Activated naive CD8-positive, alpha-beta T cell treated with anti-CD3 and anti-CD28 coated beads for 36 hours (primary cell): ENCODE results near the gene LIPM. TPM values are rescaled to one million over a fixed set of nuclear protein-coding genes. Genes with fewer than 3 reads are reported as not detected.

ENCODE experiments used
- DNase-seq: peaks from one replicate; pipeline ENCODE4 v3.0.0; 2021
- H3K27ac Mint-ChIP-seq: one replicate; pipeline ENCODE4 v1.8.0; 2022; ENCODE audit warnings: mild to moderate bottlenecking, moderate library complexity, mixed read lengths
- H3K27me3 Mint-ChIP-seq: one replicate; pipeline ENCODE4 v1.8.0; 2022; ENCODE audit warnings: mild to moderate bottlenecking, mixed read lengths
- H3K36me3 Mint-ChIP-seq: one replicate; pipeline ENCODE4 v1.8.0; 2021; ENCODE audit warnings: mild to moderate bottlenecking, mixed read lengths
- H3K4me1 Mint-ChIP-seq: one replicate; pipeline ENCODE4 v1.8.0; 2021; ENCODE audit warnings: mixed read lengths
- H3K4me3 Mint-ChIP-seq: one replicate; pipeline ENCODE4 v1.8.0; 2022; ENCODE audit warnings: mild to moderate bottlenecking, moderate library complexity, mixed read lengths
- H3K9me3 Mint-ChIP-seq: one replicate; pipeline ENCODE4 v1.8.0; 2022; ENCODE audit warnings: mixed read lengths
- total RNA-seq, 2 experiments: library from RNA; stranded (reverse); gene quantifications; one replicate each; pipeline ENCODE4 v1.2.3, GENCODE V29; 2021

LIPM gene
- not detected for total RNA-seq

- H3K27me3 Mint-ChIP-seq: peaks cover 5% of the 10 kb centered on the region
These were observed at the start of gene LIPM for GRCh38 chr10:88802523-88803285. TSS of gene LIPM (plus strand) at chr10:88802730. CDS start at chr10:88802897, 167 bp downstream.

GRCh38 chr10:88754287-88754686 is 48.2 kb upstream of the LIPM start:
- no peaks in the 10 kb centered on the region for H3K27me3 Mint-ChIP-seq
- no peak overlapping the region for H3K4me3 Mint-ChIP-seq

More at GRCh38 chr10:88802523-88803285, at the start of gene LIPM:
- peaks cover 9% of the 10 kb centered on the region for H3K4me1 Mint-ChIP-seq
- H3K27ac Mint-ChIP-seq: no peak within 1 kb of the TSS
- H3K36me3 Mint-ChIP-seq: no peaks in the 10 kb centered on the region
- H3K9me3 Mint-ChIP-seq: no peaks in the 10 kb centered on the region
- H3K4me3 Mint-ChIP-seq: no peak within 1 kb of the TSS
- DNase-seq: no peak

GRCh38 chr10:88755753-88756152 is 46.8 kb upstream of the LIPM start:
- Mint-ChIP-seq H3K36me3 (no peaks in the 10 kb centered on the region), H3K9me3 (no peaks in the 10 kb centered on the region), H3K27me3 (no peaks in the 10 kb centered on the region), H3K4me1 (peaks cover 10% of the 10 kb centered on the region), H3K4me3 (no peak overlapping the region), H3K27ac (no peak overlapping the region)
- peak; percentile 11 for DNase-seq

More at GRCh38 chr10:88754287-88754686, 48.2 kb upstream of the LIPM start:
- Mint-ChIP-seq H3K27ac (no peak overlapping the region), H3K4me1 (peaks cover 6% of the 10 kb centered on the region), H3K36me3 (no peaks in the 10 kb centered on the region), H3K9me3 (no peaks in the 10 kb centered on the region)
- DNase-seq: no peak

- Mint-ChIP-seq H3K27me3 (no peaks in the 10 kb centered on the region), H3K36me3 (no peaks in the 10 kb centered on the region), H3K27ac (no peak overlapping the region), H3K9me3 (no peaks in the 10 kb centered on the region), H3K4me1 (peaks cover 10% of the 10 kb centered on the region), H3K4me3 (no peak overlapping the region)
- DNase-seq: no peak
These were observed 45.9 kb upstream of the LIPM start for GRCh38 chr10:88756660-88757059.

- H3K4me3 Mint-ChIP-seq: no peak within 1 kb of the TSS
- no peaks in the 10 kb centered on the region for H3K27me3 Mint-ChIP-seq
These were observed 43.0 kb upstream of the LIPM start, which contains the start of gene LIPN for GRCh38 chr10:88759366-88760101. TSS of gene LIPN (plus strand) at chr10:88760020. CDS start at chr10:88761406, 1,386 bp downstream.

GRCh38 chr10:88762906-88763305 is 39.6 kb upstream of the LIPM start:
- peaks cover 9% of the 10 kb centered on the region for H3K4me1 Mint-ChIP-seq
- H3K9me3 Mint-ChIP-seq: no peaks in the 10 kb centered on the region
- H3K4me3 Mint-ChIP-seq: no peak overlapping the region
- no peaks in the 10 kb centered on the region for H3K36me3 Mint-ChIP-seq
- no peaks in the 10 kb centered on the region for H3K27me3 Mint-ChIP-seq
- DNase-seq: no peak
- H3K27ac Mint-ChIP-seq: no peak overlapping the region

More at GRCh38 chr10:88759366-88760101, 43.0 kb upstream of the LIPM start, which contains the start of gene LIPN:
- Mint-ChIP-seq H3K9me3 (no peaks in the 10 kb centered on the region), H3K4me1 (peaks cover 15% of the 10 kb centered on the region), H3K27ac (no peak within 1 kb of the TSS), H3K36me3 (no peaks in the 10 kb centered on the region)
- DNase-seq: no peak

GRCh38 chr10:88763441-88763840 is 39.1 kb upstream of the LIPM start:
- Mint-ChIP-seq H3K4me1 (peaks cover 9% of the 10 kb centered on the region), H3K36me3 (no peaks in the 10 kb centered on the region), H3K27me3 (no peaks in the 10 kb centered on the region), H3K4me3 (no peak overlapping the region), H3K27ac (no peak overlapping the region), H3K9me3 (no peaks in the 10 kb centered on the region)
- DNase-seq: no peak

GRCh38 chr10:88764110-88764509 is 38.4 kb upstream of the LIPM start:
- peaks cover 9% of the 10 kb centered on the region for H3K4me1 Mint-ChIP-seq
- no peak overlapping the region for H3K4me3 Mint-ChIP-seq
- DNase-seq: no peak
- no peaks in the 10 kb centered on the region for H3K36me3 Mint-ChIP-seq
- no peaks in the 10 kb centered on the region for H3K27me3 Mint-ChIP-seq
- no peaks in the 10 kb centered on the region for H3K9me3 Mint-ChIP-seq
- no peak overlapping the region for H3K27ac Mint-ChIP-seq

DNA sequence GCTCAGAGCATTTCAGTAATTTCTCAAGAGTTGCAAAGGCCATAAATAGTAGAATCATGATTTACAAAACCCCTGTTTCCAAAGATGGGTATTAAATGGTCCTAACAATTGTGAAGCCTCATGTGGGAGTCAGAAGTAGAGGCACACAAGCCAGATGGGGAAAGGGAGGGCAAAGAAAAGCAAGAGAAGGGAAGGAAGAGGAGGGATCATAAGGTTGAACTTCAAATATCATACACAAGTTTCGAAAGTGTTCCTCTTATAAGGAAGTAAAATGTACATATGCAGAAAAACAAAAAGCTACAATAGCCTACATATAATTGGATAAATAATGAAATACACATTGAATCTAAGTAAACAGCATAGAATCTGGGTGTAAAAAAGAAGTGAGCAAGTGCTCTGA is 36.7 kb upstream of the LIPM start:
- Mint-ChIP-seq H3K27me3 (no peaks in the 10 kb centered on the region), H3K4me3 (no peak overlapping the region), H3K9me3 (no peaks in the 10 kb centered on the region), H3K4me1 (peaks cover 5% of the 10 kb centered on the region), H3K27ac (no peak overlapping the region), H3K36me3 (no peaks in the 10 kb centered on the region)
- no peak for DNase-seq

DNA sequence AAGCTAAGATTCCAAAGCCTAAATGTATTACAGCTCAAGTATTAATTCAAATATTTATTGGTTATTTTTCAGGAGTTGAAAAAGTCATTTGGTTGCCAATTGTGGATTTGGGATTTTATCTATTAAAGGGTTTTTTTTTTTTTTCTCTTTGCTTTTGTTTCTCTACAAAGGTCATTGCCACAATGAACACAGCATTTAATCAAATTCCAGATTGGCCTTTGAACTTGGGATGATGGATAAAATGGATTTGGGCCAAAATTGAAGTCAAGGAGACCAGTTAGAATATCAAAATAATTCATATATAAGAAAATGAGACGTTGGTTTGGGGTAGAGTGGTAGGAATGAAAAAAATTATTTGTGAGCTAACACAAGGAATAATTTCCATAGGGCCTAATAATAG is 33.1 kb upstream of the LIPM start:
- H3K4me1 Mint-ChIP-seq: no peaks in the 10 kb centered on the region
- peaks cover 7% of the 10 kb centered on the region for H3K9me3 Mint-ChIP-seq
- H3K27ac Mint-ChIP-seq: no peak overlapping the region
- no peaks in the 10 kb centered on the region for H3K36me3 Mint-ChIP-seq
- H3K27me3 Mint-ChIP-seq: peaks cover 4% of the 10 kb centered on the region
- DNase-seq: no peak
- H3K4me3 Mint-ChIP-seq: no peak overlapping the region

GRCh38 chr10:88781206-88781605 is 21.3 kb upstream of the LIPM start:
- peaks cover 10% of the 10 kb centered on the region for H3K4me1 Mint-ChIP-seq
- H3K4me3 Mint-ChIP-seq: no peak overlapping the region
- H3K27ac Mint-ChIP-seq: no peak overlapping the region
- no peaks in the 10 kb centered on the region for H3K27me3 Mint-ChIP-seq
- no peaks in the 10 kb centered on the region for H3K9me3 Mint-ChIP-seq
- H3K36me3 Mint-ChIP-seq: no peaks in the 10 kb centered on the region
- no peak for DNase-seq

GRCh38 chr10:88782222-88782621 is 20.3 kb upstream of the LIPM start:
- no peaks in the 10 kb centered on the region for H3K36me3 Mint-ChIP-seq
- no peaks in the 10 kb centered on the region for H3K9me3 Mint-ChIP-seq
- H3K27me3 Mint-ChIP-seq: no peaks in the 10 kb centered on the region
- no peak for DNase-seq
- H3K27ac Mint-ChIP-seq: no peak overlapping the region
- peaks cover 10% of the 10 kb centered on the region for H3K4me1 Mint-ChIP-seq
- no peak overlapping the region for H3K4me3 Mint-ChIP-seq

DNA sequence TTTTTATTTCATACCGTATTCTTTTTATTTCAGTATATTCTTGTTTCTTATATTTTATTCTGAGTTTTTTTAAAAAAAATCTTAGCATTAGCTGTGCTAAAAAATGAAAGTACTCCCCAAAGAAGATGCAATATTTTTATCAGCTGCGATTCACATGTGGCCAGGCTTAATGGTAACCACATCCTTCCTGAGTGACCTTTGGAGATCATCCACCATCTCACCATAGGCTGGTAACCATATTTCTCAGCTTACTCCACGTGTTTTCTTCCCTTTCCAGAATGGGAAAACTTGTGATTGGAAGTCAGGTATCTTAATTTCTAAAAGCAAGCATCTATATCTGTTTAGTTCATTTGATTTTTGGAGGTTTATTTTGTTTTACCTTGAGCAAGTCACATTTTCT is 18.8 kb upstream of the LIPM start:
- Mint-ChIP-seq H3K4me1 (peaks cover 10% of the 10 kb centered on the region), H3K27me3 (no peaks in the 10 kb centered on the region), H3K9me3 (no peaks in the 10 kb centered on the region), H3K4me3 (no peak overlapping the region), H3K36me3 (no peaks in the 10 kb centered on the region), H3K27ac (no peak overlapping the region)
- DNase-seq: no peak

DNA sequence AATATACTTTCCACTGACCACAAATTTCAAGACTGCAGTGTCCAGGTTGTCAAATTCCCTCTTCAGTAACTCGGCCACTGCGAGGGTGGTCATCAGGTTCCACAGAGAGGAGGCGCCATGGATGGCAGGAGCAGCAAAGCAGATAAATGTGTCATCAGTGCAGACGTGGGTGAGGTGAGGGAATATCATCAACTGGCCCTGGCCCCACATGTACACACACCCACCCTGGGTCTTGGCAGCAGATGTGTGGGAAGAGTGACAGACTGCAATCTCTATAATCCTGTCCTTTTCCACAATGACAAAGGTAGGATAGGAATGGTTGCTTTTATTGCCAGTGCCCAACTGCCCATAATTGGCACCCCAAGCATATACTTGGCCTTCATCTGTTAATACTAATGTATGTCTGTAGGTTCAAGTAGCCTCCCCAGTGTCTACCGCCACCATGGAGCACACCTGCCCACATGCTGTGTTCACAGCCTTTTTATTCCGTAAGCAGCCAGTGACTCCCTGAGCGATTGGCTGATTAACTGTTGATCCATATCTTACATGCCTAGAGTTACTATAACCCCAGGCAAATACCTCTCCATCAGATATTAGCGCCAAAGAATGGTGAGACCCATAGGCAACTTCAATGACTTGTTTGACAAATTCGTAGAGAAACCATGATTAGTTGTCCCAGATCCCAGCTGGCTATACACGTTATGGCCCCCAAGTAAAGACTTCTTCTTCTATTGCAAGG is 16.3 kb upstream of the LIPM start:
- DNase-seq: no peak
- Mint-ChIP-seq H3K9me3 (no peaks in the 10 kb centered on the region), H3K27ac (no peak overlapping the region), H3K4me3 (no peak overlapping the region), H3K36me3 (no peaks in the 10 kb centered on the region), H3K27me3 (no peaks in the 10 kb centered on the region), H3K4me1 (peaks cover 7% of the 10 kb centered on the region)

DNA sequence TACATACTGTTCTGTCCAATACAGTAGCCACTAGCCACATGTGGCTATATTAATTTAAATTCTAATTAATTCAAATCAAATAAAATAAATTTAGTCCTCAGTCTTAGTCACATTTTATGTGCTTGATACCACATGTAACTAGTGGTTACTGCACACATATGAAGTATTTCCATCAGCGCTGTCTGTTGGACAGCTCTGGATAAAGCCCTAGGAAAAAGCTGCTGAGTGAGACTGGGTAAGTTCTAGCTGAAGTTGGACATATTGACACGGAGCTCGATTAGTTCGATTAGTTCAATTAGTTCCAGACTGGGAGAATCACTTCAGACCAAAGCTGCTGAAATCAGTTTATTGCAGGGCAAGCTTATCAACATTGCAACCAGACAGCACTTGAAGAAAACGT is 15.1 kb upstream of the LIPM start:
- H3K9me3 Mint-ChIP-seq: no peaks in the 10 kb centered on the region
- H3K36me3 Mint-ChIP-seq: no peaks in the 10 kb centered on the region
- H3K4me3 Mint-ChIP-seq: no peak overlapping the region
- H3K4me1 Mint-ChIP-seq: peaks cover 14% of the 10 kb centered on the region
- DNase-seq: no peak
- no peak overlapping the region for H3K27ac Mint-ChIP-seq
- no peaks in the 10 kb centered on the region for H3K27me3 Mint-ChIP-seq
